ENCODE results near the gene SLC18A2.

DNA sequence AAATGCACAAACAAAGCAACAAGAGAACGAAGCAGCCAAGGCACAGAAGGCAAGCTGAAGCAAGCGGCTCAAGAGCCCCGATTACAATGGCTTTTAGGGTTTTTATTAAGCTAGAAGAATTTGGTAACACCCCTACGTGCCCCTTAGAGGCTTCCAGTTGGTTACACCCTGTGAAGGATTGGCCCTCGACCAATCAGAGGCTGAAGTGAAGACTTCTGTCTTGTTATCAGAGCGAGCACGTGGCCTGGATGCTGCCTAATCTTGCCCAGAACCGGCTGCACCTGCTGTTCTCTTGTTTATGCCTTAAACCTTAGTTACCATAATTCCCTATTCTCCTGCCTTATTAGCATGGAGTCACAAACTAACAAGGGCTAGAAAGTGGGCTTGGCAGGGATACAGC, 22.3 kb upstream of the SLC18A2 start:
- TF ChIP-seq EZH2 (IDR thresholded peaks at IDR 0.05; ENCODE audit: insufficient read depth, poor library complexity, severe bottlenecking) (no peak), EZH2phosphoT487 (IDR thresholded peaks at IDR 0.05; ENCODE audit: insufficient read depth, low read depth) (no peak)
